Panc1 (cell line): ENCODE measurements around the gene MTERF4. TPM values are rescaled to one million over a fixed set of nuclear protein-coding genes. Genes with fewer than 3 reads are reported as not detected.

Source experiments
- ATAC-seq: fragments of 200-7000 bp; cut with Tn5 transposase; 2 replicates; pipeline ENCODE4 v1.9.1; 2020; ENCODE audit warnings: mild to moderate bottlenecking, moderate library complexity
- BruUV-seq: library from RNA; stranded (reverse); fragments of 400-500 nt; replicated peaks from 2 replicates; lab custom pipeline; 2021; lab: Mats Ljungman, UMichigan
- CTCF ChIA-PET: fragments of 300-600 bp; sonication (Branson Sonifier 250); formaldehyde crosslinking; loops from one replicate; lab custom pipeline; 2022; ENCODE audit warnings: antibody characterized with exemption; lab: Charles Lee
- POLR2A ChIA-PET: fragments of 300-600 bp; sonication (Branson Sonifier 250); formaldehyde crosslinking; loops from one replicate; lab custom pipeline; 2022; ENCODE audit warnings: antibody characterized with exemption; lab: Charles Lee
- DNase-seq: peaks from one replicate; pipeline ENCODE4 v3.0.0-alpha.2; 2010; ENCODE audit warnings: low read depth, low spot score
- H3K27ac ChIP-seq: 2 replicates; pipeline ENCODE4 v1.5.1; 2011; ENCODE audit warnings: mild to moderate bottlenecking, low read length, inconsistent platforms
- H3K27me3 ChIP-seq: fragments of 200-500 bp; sonication (Bioruptor generic); 2 replicates; pipeline ENCODE4 v1.6.0; 2014; ENCODE audit warnings: low read length, inconsistent platforms; ENCODE audit not compliant: control insufficient read depth, insufficient read depth
- H3K36me3 ChIP-seq: fragments of 200-500 bp; sonication (Bioruptor generic); 2 replicates; pipeline ENCODE4 v1.5.1; 2014; ENCODE audit warnings: inconsistent platforms, mild to moderate bottlenecking, low read length, moderate library complexity; ENCODE audit not compliant: control insufficient read depth, insufficient read depth
- H3K4me1 ChIP-seq: 2 replicates; pipeline ENCODE4 v1.5.1; 2011; ENCODE audit warnings: inconsistent platforms, mild to moderate bottlenecking, low read length, moderate library complexity; ENCODE audit not compliant: control insufficient read depth, insufficient read depth
- H3K4me3 ChIP-seq, 2 experiments: 2 replicates each; pipeline ENCODE4 v1.5.1; 2011 to 2012; ENCODE audit warnings: low read depth in 2 of 2, low read length in 2 of 2, mild to moderate bottlenecking in 2 of 2, inconsistent platforms in 1 of 2, moderate library complexity in 1 of 2
- H3K9me3 ChIP-seq: fragments of 200-500 bp; sonication (Bioruptor generic); 2 replicates; pipeline ENCODE4 v1.5.1; 2014; ENCODE audit warnings: low read depth, mild to moderate bottlenecking, inconsistent platforms, low read length, moderate library complexity; ENCODE audit not compliant: control insufficient read depth, insufficient read depth
- POLR2AphosphoS5 ChIP-seq: IDR thresholded peaks from 2 replicates; pipeline ENCODE4 v1.6.1; 2012; ENCODE audit warnings: mild to moderate bottlenecking, low read depth, low read length, moderate library complexity
- SIN3A ChIP-seq: IDR thresholded peaks from 2 replicates; pipeline ENCODE4 v1.6.1; 2012; ENCODE audit warnings: low read depth, mild to moderate bottlenecking, low read length, moderate library complexity, borderline replicate concordance; ENCODE audit not compliant: insufficient read depth
- TCF7L2 ChIP-seq: IDR thresholded peaks from 2 replicates; pipeline ENCODE4 v1.6.1; 2011; ENCODE audit warnings: mild to moderate bottlenecking, low read depth, low read length, inconsistent platforms
- in situ Hi-C: cut with HindIII; loops from 2 replicates; pipeline ENCODE4 v1.10.0; 2016; ENCODE audit warnings: low sequenced_read_pairs, low pct_unique_long_range_greater_than_20kb
- intact Hi-C: fragments of 100-400 bp; cut with micrococcal nuclease; formaldehyde crosslinking; loops from one replicate; pipeline ENCODE4 v1.10.0; 2022; ENCODE audit not compliant: unreplicated experiment
- total RNA-seq: library from RNA; stranded (reverse); gene quantifications from one replicate; pipeline ENCODE4 v1.2.1, GENCODE V29; 2021; ENCODE audit not compliant: unreplicated experiment
- TF ChIP-seq, protein P1 (sequence below), 2 experiments: IDR thresholded peaks; 2 replicates each; pipeline ENCODE4 v1.6.1; 2011 to 2012; ENCODE audit warnings: low read depth in 2 of 2, control low read depth in 1 of 2, low read length in 1 of 2, mild to moderate bottlenecking in 1 of 2, moderate library complexity in 1 of 2; ENCODE audit not compliant: insufficient read depth in 1 of 2
- TF ChIP-seq, protein P2 (sequence below): fragments of 450-650 bp; IDR thresholded peaks from 2 replicates; pipeline ENCODE4 v1.5.1; 2017; ENCODE audit warnings: mild to moderate bottlenecking

The MTERF4 gene
- total RNA-seq, 1 experiment from 2014 or later, result 28.9 TPM

- intact Hi-C loops, result no loop called here
- POLR2A ChIA-PET, result no interaction called here
- in situ Hi-C loops, result no loop called here
- TF ChIP-seq, protein P1, sequence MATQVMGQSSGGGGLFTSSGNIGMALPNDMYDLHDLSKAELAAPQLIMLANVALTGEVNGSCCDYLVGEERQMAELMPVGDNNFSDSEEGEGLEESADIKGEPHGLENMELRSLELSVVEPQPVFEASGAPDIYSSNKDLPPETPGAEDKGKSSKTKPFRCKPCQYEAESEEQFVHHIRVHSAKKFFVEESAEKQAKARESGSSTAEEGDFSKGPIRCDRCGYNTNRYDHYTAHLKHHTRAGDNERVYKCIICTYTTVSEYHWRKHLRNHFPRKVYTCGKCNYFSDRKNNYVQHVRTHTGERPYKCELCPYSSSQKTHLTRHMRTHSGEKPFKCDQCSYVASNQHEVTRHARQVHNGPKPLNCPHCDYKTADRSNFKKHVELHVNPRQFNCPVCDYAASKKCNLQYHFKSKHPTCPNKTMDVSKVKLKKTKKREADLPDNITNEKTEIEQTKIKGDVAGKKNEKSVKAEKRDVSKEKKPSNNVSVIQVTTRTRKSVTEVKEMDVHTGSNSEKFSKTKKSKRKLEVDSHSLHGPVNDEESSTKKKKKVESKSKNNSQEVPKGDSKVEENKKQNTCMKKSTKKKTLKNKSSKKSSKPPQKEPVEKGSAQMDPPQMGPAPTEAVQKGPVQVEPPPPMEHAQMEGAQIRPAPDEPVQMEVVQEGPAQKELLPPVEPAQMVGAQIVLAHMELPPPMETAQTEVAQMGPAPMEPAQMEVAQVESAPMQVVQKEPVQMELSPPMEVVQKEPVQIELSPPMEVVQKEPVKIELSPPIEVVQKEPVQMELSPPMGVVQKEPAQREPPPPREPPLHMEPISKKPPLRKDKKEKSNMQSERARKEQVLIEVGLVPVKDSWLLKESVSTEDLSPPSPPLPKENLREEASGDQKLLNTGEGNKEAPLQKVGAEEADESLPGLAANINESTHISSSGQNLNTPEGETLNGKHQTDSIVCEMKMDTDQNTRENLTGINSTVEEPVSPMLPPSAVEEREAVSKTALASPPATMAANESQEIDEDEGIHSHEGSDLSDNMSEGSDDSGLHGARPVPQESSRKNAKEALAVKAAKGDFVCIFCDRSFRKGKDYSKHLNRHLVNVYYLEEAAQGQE (IDR thresholded peaks at IDR 0.05; ENCODE audit: insufficient read depth in 1 of 2, low read depth in 2 of 2, low read length in 1 of 2), result no peak
- no peak for TF ChIP-seq TCF7L2
- TF ChIP-seq, protein P2, sequence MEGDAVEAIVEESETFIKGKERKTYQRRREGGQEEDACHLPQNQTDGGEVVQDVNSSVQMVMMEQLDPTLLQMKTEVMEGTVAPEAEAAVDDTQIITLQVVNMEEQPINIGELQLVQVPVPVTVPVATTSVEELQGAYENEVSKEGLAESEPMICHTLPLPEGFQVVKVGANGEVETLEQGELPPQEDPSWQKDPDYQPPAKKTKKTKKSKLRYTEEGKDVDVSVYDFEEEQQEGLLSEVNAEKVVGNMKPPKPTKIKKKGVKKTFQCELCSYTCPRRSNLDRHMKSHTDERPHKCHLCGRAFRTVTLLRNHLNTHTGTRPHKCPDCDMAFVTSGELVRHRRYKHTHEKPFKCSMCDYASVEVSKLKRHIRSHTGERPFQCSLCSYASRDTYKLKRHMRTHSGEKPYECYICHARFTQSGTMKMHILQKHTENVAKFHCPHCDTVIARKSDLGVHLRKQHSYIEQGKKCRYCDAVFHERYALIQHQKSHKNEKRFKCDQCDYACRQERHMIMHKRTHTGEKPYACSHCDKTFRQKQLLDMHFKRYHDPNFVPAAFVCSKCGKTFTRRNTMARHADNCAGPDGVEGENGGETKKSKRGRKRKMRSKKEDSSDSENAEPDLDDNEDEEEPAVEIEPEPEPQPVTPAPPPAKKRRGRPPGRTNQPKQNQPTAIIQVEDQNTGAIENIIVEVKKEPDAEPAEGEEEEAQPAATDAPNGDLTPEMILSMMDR, result no peak
- no peak for TF ChIP-seq SIN3A
- no peak for TF ChIP-seq POLR2AphosphoS5
- Histone ChIP-seq H3K4me1 (no peaks in the 10 kb centered on the region), H3K27ac (no peak overlapping the region), H3K4me3 (no peak overlapping the region), H3K36me3 (no peaks in the 10 kb centered on the region), H3K9me3 (no peaks in the 10 kb centered on the region), H3K27me3 (no peaks in the 10 kb centered on the region)
- CTCF ChIA-PET, result no interaction called here
- DNase-seq, result no peak
- BruUV-seq, result no TSS peak
- ATAC-seq, result no peak; the same call in 1 of the 2 replicates
Measured at GRCh38 chr2:241050624-241051577, 51.2 kb downstream of the MTERF4 start.

DNA sequence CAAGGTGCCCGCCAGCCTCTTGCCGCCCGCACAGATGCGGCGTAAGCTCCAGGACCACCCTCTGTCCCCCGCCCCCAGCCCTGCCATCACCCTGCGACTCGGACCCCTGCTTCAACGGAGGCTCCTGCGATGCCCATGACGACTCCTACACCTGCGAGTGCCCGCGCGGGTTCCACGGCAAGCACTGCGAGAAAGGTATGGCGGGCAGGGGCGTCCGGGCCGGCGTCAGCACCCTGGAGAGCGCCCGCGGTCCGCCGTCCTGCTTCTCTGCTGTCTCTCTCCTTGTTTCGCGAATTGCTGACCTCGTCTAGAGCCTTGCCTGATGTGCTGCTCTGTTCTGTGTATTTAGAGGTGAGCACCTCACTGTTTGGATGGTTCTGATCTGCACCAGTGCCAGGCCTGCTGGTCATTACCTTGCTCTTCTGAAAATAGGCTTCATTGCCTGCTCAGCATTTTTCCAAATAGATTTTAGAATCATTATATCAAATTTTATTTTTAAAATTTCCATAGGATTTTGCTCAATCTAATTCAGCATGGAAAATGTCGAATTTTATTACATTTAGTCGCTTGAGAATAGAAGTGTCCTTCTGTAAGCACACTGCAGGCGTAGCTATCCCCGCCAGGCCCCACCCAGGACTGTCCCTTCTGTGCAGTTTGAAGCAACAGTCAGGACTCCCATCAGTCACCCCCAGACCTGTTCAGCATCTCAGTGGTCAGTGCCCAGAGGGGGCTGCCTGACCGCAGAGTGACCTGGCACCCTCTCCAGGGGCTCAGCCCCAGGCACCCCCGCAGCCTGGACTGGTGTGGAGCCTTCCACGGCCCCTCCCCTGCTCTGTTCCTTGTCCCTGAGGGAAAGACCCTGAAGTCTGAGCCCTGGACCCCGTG, 52.1 kb downstream of the MTERF4 start:
- in situ Hi-C loops, result no loop called here
- ChIA-PET POLR2A (no interaction called here), CTCF (no interaction called here)
- ATAC-seq (no peak), DNase-seq (no peak)
- Histone ChIP-seq H3K27ac (no peak overlapping the region), H3K36me3 (no peaks in the 10 kb centered on the region), H3K9me3 (no peaks in the 10 kb centered on the region), H3K27me3 (no peaks in the 10 kb centered on the region), H3K4me1 (no peaks in the 10 kb centered on the region), H3K4me3 (no peak overlapping the region)
- TF ChIP-seq TCF7L2 (no peak), POLR2AphosphoS5 (no peak), SIN3A (no peak)
- TF ChIP-seq, protein P2, result no peak
- TF ChIP-seq, protein P1 (IDR thresholded peaks at IDR 0.05; ENCODE audit: insufficient read depth in 1 of 2, low read depth in 2 of 2, low read length in 1 of 2), result peak; percentile 90 to 92
- intact Hi-C loops, result no loop called here
- BruUV-seq, result no TSS peak
